Psoas muscle (tissue), 8 donors: ENCODE measurements around the gene GNA12. TPM values are rescaled to one million over a fixed set of nuclear protein-coding genes. Genes with fewer than 3 reads are reported as not detected.

Experiments
- ATAC-seq, 4 donors: fragments of 200-7000 bp; cut with Tn5 transposase; one replicate each; pipeline ENCODE4 v1.9.1; 2020; ENCODE audit warnings: moderate library complexity in 3 of 4, mild to moderate bottlenecking in 2 of 4
- DNase-seq, 2 donors: peaks; one replicate each; pipeline ENCODE4 v3.0.0-alpha.2; 2020
- H3K27ac ChIP-seq: fragments of 200-600 bp; one replicate; pipeline ENCODE4 v1.8.0; 2022
- H3K27me3 ChIP-seq, 3 donors: fragments of 200-600 bp in 1 of 3; one replicate each; pipeline versions ENCODE4 v1.6.1 to v1.8.0; 2013 to 2022; ENCODE audit warnings: low read length in 2 of 3, mild to moderate bottlenecking in 2 of 3, moderate library complexity in 1 of 3; ENCODE audit not compliant: insufficient read depth in 3 of 3
- H3K36me3 ChIP-seq, 2 donors: fragments of 200-600 bp in 1 of 2; one replicate each; pipeline versions ENCODE4 v1.6.1 to v1.8.0; 2013 to 2022; ENCODE audit warnings: low read depth in 1 of 2, mild to moderate bottlenecking in 1 of 2, moderate library complexity in 1 of 2; ENCODE audit not compliant: insufficient read depth in 1 of 2
- H3K4me1 ChIP-seq: fragments of 200-600 bp; one replicate; pipeline ENCODE4 v1.8.0; 2022
- H3K4me3 ChIP-seq: fragments of 200-600 bp; one replicate; pipeline ENCODE4 v1.8.0; 2022; ENCODE audit warnings: mild to moderate bottlenecking
- H3K9me3 ChIP-seq: fragments of 200-600 bp; one replicate; pipeline ENCODE4 v1.8.0; 2022
- WGBS, 3 donors: extraction: QIAGEN DNeasy Blood & Tissue Kit; methylation state at CpG; one replicate each; pipeline versions ENCODE4 v1.1.6 to v1.1.7; 2013; 5-methylcytosine and 5-hydroxymethylcytosine counted together
- intact Hi-C, 2 donors: fragments of 100-400 bp; cut with DNase I; formaldehyde crosslinking; loops; one replicate each; pipeline versions ENCODE4 v1.11.0 to v1.14.2; 2022
- polyA plus RNA-seq, 3 donors: library from polyadenylated mRNA; stranded (reverse); fragments of 200-250 nt; gene quantifications; one replicate each; pipeline ENCODE4 v1.2.3, GENCODE V29; 2013
- total RNA-seq, 4 donors: library from RNA; stranded (reverse); fragmentation: NEBNext Ultra II Directional in 2 of 4; extraction: Animal tissue kit (Norgen Biotek cat#: 25700) in 2 of 4; gene quantifications; one replicate each; pipeline versions ENCODE4 v1.2.1 to v1.2.4, GENCODE V29; 2021 to 2023
- TF ChIP-seq, protein P1 (sequence below): fragments of 200-600 bp; IDR thresholded peaks from one replicate; pipeline ENCODE4 v1.8.0; 2022; ENCODE audit warnings: antibody characterized with exemption
- donor health status: healthy with polysubstance abuse.
- donor health status: DM: no; HTN: no; CAD: no; lungs with moderate emphysema.
- donor health status: Bipolar disorder and iron deficiency.
- donor health status: healthy.
- donor health status: DM: yes; HTN: yes; CAD: no.
- donor health status: DM: no; HTN: no; CAD: no.
- donor health status: DM: no; HTN: no; CAD: no.
- donor health status: DM: yes; HTN: yes; CAD: no.

GNA12 gene
- total and polyA plus RNA-seq, 7 donors = 7.1 to 20.2 (median 15.4) TPM

DNA sequence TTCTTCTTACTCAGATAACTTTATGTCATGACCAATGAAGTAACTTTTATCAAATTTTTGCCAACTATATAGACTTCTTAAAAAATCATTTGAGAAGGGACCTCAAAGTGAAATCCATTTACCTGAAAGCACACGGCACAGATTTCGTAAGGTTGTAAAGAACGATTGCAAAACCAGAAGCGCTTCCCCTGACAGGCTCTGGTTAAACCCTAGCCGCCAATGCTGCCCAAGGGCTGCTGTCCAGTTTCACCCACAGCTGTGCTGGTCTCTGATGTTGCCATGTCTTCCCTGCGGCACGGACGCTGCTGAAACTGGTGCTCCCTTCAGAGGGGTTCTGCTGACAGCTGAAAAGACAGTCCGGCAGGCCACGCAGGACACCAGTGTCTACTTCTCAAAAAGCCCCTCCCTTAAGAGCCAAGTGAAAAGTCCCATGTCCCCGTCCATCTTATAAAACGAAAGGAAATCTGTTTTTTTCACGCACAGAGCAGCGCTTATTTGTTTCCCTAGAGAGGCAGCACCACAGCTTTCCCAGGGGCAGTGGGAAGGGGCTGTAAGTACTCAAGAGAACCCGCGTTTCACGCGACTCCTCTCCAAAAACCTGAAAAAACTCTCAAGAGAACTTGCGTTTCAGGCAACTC is 32.5 kb downstream of the GNA12 start:
- WGBS, 3 donors = 59 to 69% (median 60%) methylated on average over 19 of the region's 19 CpGs
- no peaks in the 10 kb centered on the region for H3K27me3 ChIP-seq
- no peaks in the 10 kb centered on the region for H3K36me3 ChIP-seq
- H3K4me1 ChIP-seq = peaks cover 10% of the 10 kb centered on the region
- H3K9me3 ChIP-seq = no peaks in the 10 kb centered on the region
- DNase-seq (peak; percentile 56 to 77), ATAC-seq (peak; percentile 62 to 76 (median 74))
- peak overlapping the region; percentile 41 for H3K4me3 ChIP-seq
- intact Hi-C loops = loop anchor here in 1 of 2 donors (5.0 kb wide), 1 partner anchor 49 kb away; no protein-coding TSS in a partner anchor
- peak overlapping the region; percentile 61 for H3K27ac ChIP-seq
- TF ChIP-seq, protein P1, sequence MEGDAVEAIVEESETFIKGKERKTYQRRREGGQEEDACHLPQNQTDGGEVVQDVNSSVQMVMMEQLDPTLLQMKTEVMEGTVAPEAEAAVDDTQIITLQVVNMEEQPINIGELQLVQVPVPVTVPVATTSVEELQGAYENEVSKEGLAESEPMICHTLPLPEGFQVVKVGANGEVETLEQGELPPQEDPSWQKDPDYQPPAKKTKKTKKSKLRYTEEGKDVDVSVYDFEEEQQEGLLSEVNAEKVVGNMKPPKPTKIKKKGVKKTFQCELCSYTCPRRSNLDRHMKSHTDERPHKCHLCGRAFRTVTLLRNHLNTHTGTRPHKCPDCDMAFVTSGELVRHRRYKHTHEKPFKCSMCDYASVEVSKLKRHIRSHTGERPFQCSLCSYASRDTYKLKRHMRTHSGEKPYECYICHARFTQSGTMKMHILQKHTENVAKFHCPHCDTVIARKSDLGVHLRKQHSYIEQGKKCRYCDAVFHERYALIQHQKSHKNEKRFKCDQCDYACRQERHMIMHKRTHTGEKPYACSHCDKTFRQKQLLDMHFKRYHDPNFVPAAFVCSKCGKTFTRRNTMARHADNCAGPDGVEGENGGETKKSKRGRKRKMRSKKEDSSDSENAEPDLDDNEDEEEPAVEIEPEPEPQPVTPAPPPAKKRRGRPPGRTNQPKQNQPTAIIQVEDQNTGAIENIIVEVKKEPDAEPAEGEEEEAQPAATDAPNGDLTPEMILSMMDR = no peak

DNA sequence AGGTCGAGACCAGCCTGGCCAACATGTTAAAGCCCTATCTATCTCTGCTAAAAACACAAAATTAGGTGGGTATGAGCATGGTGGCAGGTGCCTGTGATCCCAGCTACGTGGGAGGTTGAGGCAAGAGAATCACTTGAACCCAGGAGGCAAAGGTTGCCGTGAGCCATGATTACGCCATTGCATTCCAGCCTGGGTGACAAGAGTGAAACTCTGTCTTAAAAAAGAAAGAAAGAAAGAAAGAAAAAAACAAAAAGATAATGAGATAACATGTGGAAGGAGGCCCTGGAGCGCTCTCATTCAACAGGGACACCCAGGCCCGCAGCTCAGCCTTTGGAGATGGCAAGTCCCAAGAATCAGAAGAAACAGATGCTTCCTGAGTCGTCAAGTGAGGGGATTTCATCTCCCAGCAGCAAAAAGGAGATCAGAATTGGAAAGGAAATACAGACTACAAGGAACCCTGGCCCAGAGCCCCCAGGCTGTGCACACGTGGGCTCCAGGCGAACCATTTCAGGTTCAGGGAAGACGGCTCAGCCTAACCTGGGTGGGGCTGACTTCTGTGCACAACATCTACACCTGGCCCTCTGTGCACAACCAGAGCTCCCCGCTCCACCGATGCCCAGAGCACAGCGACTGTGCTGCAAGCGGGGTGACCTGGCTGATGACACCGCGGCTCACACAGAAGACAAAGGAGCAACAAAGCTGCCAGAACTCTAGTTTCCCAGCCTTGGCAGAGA is 33.3 kb downstream of the GNA12 start:
- WGBS, 3 donors = 68 to 73% (median 71%) methylated on average over 16 of the region's 16 CpGs
- intact Hi-C loops = loop anchor here in 1 of 2 donors (5.0 kb wide), 1 partner anchor 49 kb away; no protein-coding TSS in a partner anchor
- TF ChIP-seq, protein P1 = no peak
- peak overlapping the region; percentile 41 for H3K4me3 ChIP-seq
- peak overlapping the region; percentile 61 for H3K27ac ChIP-seq
- no peaks in the 10 kb centered on the region for H3K9me3 ChIP-seq
- DNase-seq = no peak
- ATAC-seq = peak; percentile 27 to 58 (median 38)
- H3K27me3 ChIP-seq = no peaks in the 10 kb centered on the region
- H3K4me1 ChIP-seq = peaks cover 10% of the 10 kb centered on the region
- no peaks in the 10 kb centered on the region for H3K36me3 ChIP-seq

DNA sequence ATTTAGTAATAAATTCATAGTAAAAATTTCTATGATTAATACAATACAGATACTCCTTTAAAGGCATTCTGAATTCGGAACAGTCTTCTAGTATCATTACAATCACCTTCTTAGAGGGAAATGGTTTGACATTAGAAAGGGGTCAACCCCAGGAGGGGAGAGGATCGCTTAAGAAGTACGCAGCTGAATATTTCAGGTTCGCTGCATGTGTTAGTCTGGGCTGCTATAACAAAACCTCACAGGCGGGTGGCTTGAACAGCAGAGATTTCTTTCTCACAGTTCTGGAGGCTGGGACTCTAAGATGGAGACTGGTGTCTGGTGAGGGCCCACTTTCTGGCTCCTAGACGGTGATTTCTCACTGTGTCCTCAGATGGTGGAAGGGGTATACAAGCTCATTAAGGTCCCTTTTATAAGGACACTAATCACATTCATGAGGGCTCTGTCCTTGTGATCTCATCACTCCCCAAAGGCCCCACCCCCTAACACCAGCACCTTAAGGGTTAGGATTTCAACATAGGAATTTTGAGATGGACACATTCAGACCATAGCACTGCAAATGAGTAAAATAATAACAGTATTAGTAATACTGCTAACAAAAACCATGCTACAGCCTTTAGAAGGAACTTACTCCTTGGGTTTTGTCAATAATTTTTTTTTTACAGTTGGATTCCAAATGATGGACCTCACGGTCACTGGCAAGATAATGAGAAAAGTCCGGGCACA is 34.0 kb downstream of the GNA12 start:
- WGBS, 3 donors = 88 to 96% (median 94%) methylated on average over 8 of the region's 8 CpGs
- H3K9me3 ChIP-seq = no peaks in the 10 kb centered on the region
- no peaks in the 10 kb centered on the region for H3K36me3 ChIP-seq
- DNase-seq (no peak), ATAC-seq (no peak)
- no peak overlapping the region for H3K4me3 ChIP-seq
- H3K27ac ChIP-seq = no peak overlapping the region
- TF ChIP-seq, protein P1 = no peak
- no peaks in the 10 kb centered on the region for H3K27me3 ChIP-seq
- H3K4me1 ChIP-seq = peaks cover 10% of the 10 kb centered on the region
- intact Hi-C loops = loop anchor here in 1 of 2 donors (5.0 kb wide), 1 partner anchor 48 kb away; no protein-coding TSS in a partner anchor

DNA sequence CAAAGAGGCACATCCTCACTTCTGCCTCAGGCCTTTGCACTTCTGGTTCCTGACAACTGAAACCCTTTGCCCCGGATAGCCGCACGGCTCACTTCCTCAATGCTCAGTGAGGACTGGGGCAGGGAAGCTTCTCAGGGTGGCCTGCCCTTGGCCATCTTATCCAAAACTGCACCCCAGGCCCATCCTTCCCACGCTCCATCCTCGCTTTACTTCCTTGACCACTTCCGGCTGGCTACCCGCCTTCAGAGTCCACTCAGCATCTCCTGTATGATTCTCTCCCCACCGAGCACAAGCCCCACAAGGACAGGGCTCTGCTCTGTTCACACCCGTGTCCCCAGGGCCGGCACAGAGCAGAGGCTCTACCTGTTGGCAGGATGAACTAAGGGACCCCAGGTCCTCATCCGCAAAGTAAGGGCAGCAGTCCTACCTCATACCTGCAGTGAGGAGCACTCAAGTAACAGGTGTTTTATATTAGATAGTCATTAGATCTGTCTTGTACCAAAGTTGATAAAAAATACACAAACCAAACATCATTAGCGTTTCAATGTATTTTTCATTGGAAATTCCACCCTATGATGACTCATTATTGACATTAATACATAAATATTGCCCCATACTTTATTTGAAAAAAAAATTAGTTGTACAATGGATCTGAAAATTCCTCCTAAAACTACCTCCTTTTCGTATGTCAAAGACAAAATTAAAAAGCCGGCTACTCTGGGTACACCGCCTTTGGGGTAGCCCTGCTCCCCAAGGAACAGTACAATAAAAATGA is 35.0 kb downstream of the GNA12 start:
- intact Hi-C loops = no loop called here
- no peaks in the 10 kb centered on the region for H3K9me3 ChIP-seq
- DNase-seq (no peak), ATAC-seq (no peak)
- 90 to 97% (median 95%) methylated on average over 15 of the region's 15 CpGs for WGBS, 3 donors
- H3K27ac ChIP-seq = no peak overlapping the region
- H3K4me3 ChIP-seq = no peak overlapping the region
- H3K4me1 ChIP-seq = peaks cover 10% of the 10 kb centered on the region
- TF ChIP-seq, protein P1 = no peak
- no peaks in the 10 kb centered on the region for H3K36me3 ChIP-seq
- H3K27me3 ChIP-seq = no peaks in the 10 kb centered on the region
